ENCODE data around the gene C5orf52. TPM values are rescaled to one million over a fixed set of nuclear protein-coding genes. Genes with fewer than 3 reads are reported as not detected.

Gene C5orf52
- not detected in 5 replicates for total RNA-seq (2022; extraction: Qiagen RNA extraction)

DNA sequence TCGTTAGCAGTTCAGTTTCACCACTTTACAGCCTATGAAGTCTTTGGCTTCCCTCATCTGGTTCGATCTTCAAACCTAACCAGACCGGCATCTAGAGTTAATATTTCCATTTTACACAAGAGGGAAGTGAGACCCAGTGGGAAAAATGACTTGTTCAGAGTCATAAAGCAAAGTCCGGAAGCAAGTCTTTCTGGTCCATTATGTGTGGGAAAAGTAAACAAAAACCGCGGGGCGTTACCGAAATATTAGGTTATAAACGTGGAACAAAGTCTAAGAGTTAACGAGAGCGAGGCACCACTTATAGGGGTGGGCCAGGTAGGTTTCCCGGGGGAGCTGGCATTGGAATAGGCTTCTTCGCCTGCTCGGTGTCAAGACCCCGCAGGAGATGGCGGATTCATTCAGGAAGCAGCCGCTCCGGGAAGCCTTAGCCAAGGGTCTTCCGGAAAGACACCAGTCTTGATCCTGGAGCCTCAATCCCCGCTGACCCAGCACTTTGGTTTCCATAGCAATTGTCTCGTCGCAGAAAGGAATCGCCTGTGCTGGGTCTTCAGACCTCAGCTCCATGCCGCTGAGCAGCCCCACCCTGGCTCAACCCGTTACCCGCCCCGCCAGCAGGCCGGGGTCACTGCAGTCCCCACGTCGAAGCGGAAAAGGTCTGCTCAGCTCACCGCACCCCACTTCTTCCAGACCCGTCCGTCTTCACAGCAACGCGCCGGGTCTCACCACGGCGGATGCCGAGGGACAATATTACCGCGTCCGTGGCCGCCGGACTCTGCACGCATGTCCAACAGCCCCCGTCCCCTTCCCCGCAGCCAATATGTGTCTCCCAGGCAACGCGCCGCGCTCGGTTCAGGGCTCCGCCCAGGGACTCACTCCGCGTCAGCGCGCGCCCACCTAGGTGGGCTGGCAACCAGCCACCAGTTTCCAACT is at the start of gene C5orf52:
Gene C5orf52, plus strand, starts transcription at position 872 of the 930 bp plus-strand sequence. CDS start 82 bp downstream, outside the sequence.

GRCh38 chr5:157652377-157652692 is 19.0 kb upstream of the C5orf52 start, which contains the start of gene SOX30:
SOX30 (minus strand) TSS chr5:157652438; CDS start chr5:157652078, 360 bp downstream.

Other genes starting within 250 kb of the C5orf52 start
- gene NIPAL4, start 211.3 kb upstream of the C5orf52 start, total RNA-seq (2022; extraction: Qiagen RNA extraction): 9.7 to 14.3 TPM (median 11.1 TPM) in 5 replicates
- gene ADAM19, start 95.8 kb upstream of the C5orf52 start, total RNA-seq (2022; extraction: Qiagen RNA extraction): 8.9 to 13.4 TPM (median 11.2 TPM) in 5 replicates
- 0.06 to 0.07 TPM in 2 of 5 replicates, not detected in the others for gene SOX30, start 19.1 kb upstream of the C5orf52 start, total RNA-seq (2022; extraction: Qiagen RNA extraction)
- 23.2 to 29.9 TPM (median 24.8 TPM) in 5 replicates for gene THG1L, start 59.9 kb downstream of the C5orf52 start, total RNA-seq (2022; extraction: Qiagen RNA extraction)
- 2.3 to 3.1 TPM (median 2.8 TPM) in 5 replicates for gene LSM11, start 72.2 kb downstream of the C5orf52 start, total RNA-seq (2022; extraction: Qiagen RNA extraction)
- gene CLINT1, start 187.6 kb downstream of the C5orf52 start, total RNA-seq (2022; extraction: Qiagen RNA extraction): 63.0 to 84.2 TPM (median 73.2 TPM) in 5 replicates

All from A549 treated with Hydrocortisone at 1 μM for 4 hours (cell line).